CD4-positive, alpha-beta memory T cell (primary cell): ENCODE data around the gene MAP3K14. TPM values are rescaled to one million over a fixed set of nuclear protein-coding genes. Genes with fewer than 3 reads are reported as not detected.
"Not testable (repeated sequence)": the region's sequence is repeated elsewhere in the genome, so short reads cannot be mapped to it uniquely, and the experiment has no call there.

Source experiments
- CTCF ChIA-PET: fragments of 350-600 bp; sonication (Branson Sonifier 250); formaldehyde crosslinking; loops from one replicate; lab custom pipeline; 2021; ENCODE audit warnings: inconsistent platforms; ENCODE audit not compliant: partially characterized antibody; lab: Charles Lee
- POLR2A ChIA-PET: fragments of 350-600 bp; sonication (Branson Sonifier 250); formaldehyde crosslinking; loops from one replicate; lab custom pipeline; 2021; ENCODE audit not compliant: partially characterized antibody; lab: Charles Lee
- DNase-seq, 5 donors: peaks; one replicate each; pipeline versions ENCODE4 v3.0.0 to v3.0.0-alpha.2; 2020 to 2022; ENCODE audit warnings: mixed read lengths in 1 of 5
- H3K27ac ChIP-seq: one replicate; pipeline ENCODE4 v1.7.0; 2013; ENCODE audit warnings: low read depth, low read length
- H3K27me3 ChIP-seq: 2 replicates; pipeline ENCODE4 v1.7.0; 2013; ENCODE audit warnings: mild to moderate bottlenecking, low read length, moderate library complexity; ENCODE audit not compliant: insufficient read depth
- H3K36me3 ChIP-seq: 2 replicates; pipeline ENCODE4 v1.7.0; 2013; ENCODE audit warnings: mild to moderate bottlenecking, low read length, moderate library complexity; ENCODE audit not compliant: insufficient read depth
- H3K4me1 ChIP-seq: 2 replicates; pipeline ENCODE4 v1.7.0; 2013; ENCODE audit warnings: mild to moderate bottlenecking, low read length, moderate library complexity; ENCODE audit not compliant: insufficient read depth
- H3K4me3 ChIP-seq, 2 donors: one replicate each; pipeline ENCODE4 v1.7.0; 2013; ENCODE audit warnings: low read length in 2 of 2, mild to moderate bottlenecking in 1 of 2
- H3K9me3 ChIP-seq, 2 donors: one replicate each; pipeline ENCODE4 v1.7.0; 2013; ENCODE audit warnings: low read length in 2 of 2, control low read depth in 1 of 2; ENCODE audit not compliant: control insufficient read depth in 1 of 2
- H3K27ac Mint-ChIP-seq, 7 donors: one replicate each; pipeline ENCODE4 v1.8.0; 2020 to 2021; ENCODE audit warnings: mixed read lengths in 7 of 7, mild to moderate bottlenecking in 6 of 7, inconsistent platforms in 3 of 7, moderate library complexity in 3 of 7
- H3K27me3 Mint-ChIP-seq, 2 donors: one replicate each; pipeline ENCODE4 v1.8.0; 2020 to 2021; ENCODE audit warnings: mixed read lengths in 2 of 2
- H3K36me3 Mint-ChIP-seq, 2 donors: one replicate each; pipeline ENCODE4 v1.8.0; 2020 to 2021; ENCODE audit warnings: mixed read lengths in 2 of 2, inconsistent platforms in 1 of 2, mild to moderate bottlenecking in 1 of 2
- H3K4me1 Mint-ChIP-seq, 4 donors: one replicate each; pipeline ENCODE4 v1.8.0; 2020 to 2021; ENCODE audit warnings: mixed read lengths in 4 of 4, mild to moderate bottlenecking in 1 of 4
- H3K4me3 Mint-ChIP-seq, 8 donors: one replicate each; pipeline ENCODE4 v1.8.0; 2020 to 2021; ENCODE audit warnings: mixed read lengths in 8 of 8, mild to moderate bottlenecking in 7 of 8, moderate library complexity in 6 of 8, inconsistent platforms in 3 of 8
- H3K9me3 Mint-ChIP-seq, 8 donors: one replicate each; pipeline ENCODE4 v1.8.0; 2020 to 2021; ENCODE audit warnings: mixed read lengths in 8 of 8, mild to moderate bottlenecking in 5 of 8, inconsistent platforms in 3 of 8, moderate library complexity in 1 of 8
- intact Hi-C: fragments of 100-400 bp; cut with micrococcal nuclease; formaldehyde crosslinking; loops from one replicate; pipeline ENCODE4 v1.15.1; 2023
- polyA plus RNA-seq, 2 donors: library from polyadenylated mRNA; unstranded; fragments of 300-500 nt; fragmentation: Illumina TruSeq; gene quantifications; one replicate each; pipeline ENCODE4 v1.2.3, GENCODE V29; 2021
- total RNA-seq, 2 experiments: library from RNA; stranded (reverse); gene quantifications; one replicate each; pipeline ENCODE4 v1.2.3, GENCODE V29; 2021

Gene MAP3K14
- total and polyA plus RNA-seq, 4 experiments from 2014 or later: 2.3 to 49.3 (median 31.6) TPM

- Histone ChIP-seq H3K27ac (peak overlapping the region; percentile 43), H3K4me1 (peaks cover 94% of the 10 kb centered on the region), H3K36me3 (peaks cover 6% of the 10 kb centered on the region), H3K4me3 (no peak overlapping the region), H3K9me3 (no peaks in the 10 kb centered on the region), H3K27me3 (no peaks in the 10 kb centered on the region)
- POLR2A ChIA-PET: interaction anchor here (2.1 to 4.5 kb wide), 3 partner anchors 9 to 147 kb away, joined by 6 to 44 read pairs (median 6); partner anchors contain the start of genes HEXIM2 and MAP3K14
- no peaks in the 10 kb centered on the region for H3K27me3 Mint-ChIP-seq
- CTCF ChIA-PET: interaction anchor here (0.6 to 5.6 kb wide), 7 partner anchors 8 to 81 kb away, joined by 3 to 63 read pairs (median 5); partner anchors contain the start of gene MAP3K14
- intact Hi-C loops: no loop called here
- peaks cover 15 to 39% of the 10 kb centered on the region in 2 donors for H3K36me3 Mint-ChIP-seq
- peaks cover 58 to 91% (median 73%) of the 10 kb centered on the region in 4 donors for H3K4me1 Mint-ChIP-seq
- peak overlapping the region in 7 of 8 donors; percentile 21 to 68 (median 57) for H3K4me3 Mint-ChIP-seq
- H3K27ac Mint-ChIP-seq: peak overlapping the region; percentile 66 to 91 (median 86)
- peak in 3 of 5 donors; percentile 29 to 69 (median 35) for DNase-seq
- H3K9me3 Mint-ChIP-seq: no peaks in the 10 kb centered on the region
Observed at GRCh38 chr17:45307290-45308015, 9.4 kb downstream of the MAP3K14 start.

GRCh38 chr17:45306623-45307022 is 10.2 kb downstream of the MAP3K14 start:
- no peak for DNase-seq
- intact Hi-C loops: no loop called here

GRCh38 chr17:45306094-45306493 is 10.7 kb downstream of the MAP3K14 start:
- Mint-ChIP-seq H3K4me1 (peaks cover 51 to 83% (median 65%) of the 10 kb centered on the region in 4 donors), H3K4me3 (peak overlapping the region in 3 of 8 donors; percentile 8 to 26 (median 20)), H3K27me3 (no peaks in the 10 kb centered on the region), H3K27ac (peak overlapping the region in 6 of 7 donors; percentile 3 to 72 (median 11)), H3K36me3 (peaks cover 15 to 33% of the 10 kb centered on the region in 2 donors), H3K9me3 (no peaks in the 10 kb centered on the region)
- ChIA-PET POLR2A (interaction anchor here (2.8 to 4.5 kb wide), 2 partner anchors 10 to 15 kb away, joined by 6 to 44 read pairs; partner anchors contain the start of gene MAP3K14), CTCF (interaction anchor here (0.6 to 1.9 kb wide), 6 partner anchors 10 to 87 kb away, joined by 3 to 10 read pairs (median 4); partner anchors contain the start of gene MAP3K14)
- intact Hi-C loops: no loop called here
- Histone ChIP-seq H3K4me3 (no peak overlapping the region), H3K4me1 (peaks cover 91% of the 10 kb centered on the region), H3K9me3 (no peaks in the 10 kb centered on the region), H3K36me3 (peaks cover 6% of the 10 kb centered on the region), H3K27me3 (no peaks in the 10 kb centered on the region), H3K27ac (no peak overlapping the region)
- DNase-seq: no peak

More at GRCh38 chr17:45306623-45307022, 10.2 kb downstream of the MAP3K14 start:
- Histone ChIP-seq H3K27ac (no peak overlapping the region), H3K9me3 (no peaks in the 10 kb centered on the region), H3K4me1 (peaks cover 92% of the 10 kb centered on the region), H3K4me3 (no peak overlapping the region), H3K36me3 (peaks cover 6% of the 10 kb centered on the region), H3K27me3 (no peaks in the 10 kb centered on the region)
- Mint-ChIP-seq H3K4me3 (peak overlapping the region in 3 of 8 donors; percentile 4 to 43 (median 8)), H3K27ac (peak overlapping the region in 5 of 7 donors; percentile 3 to 79 (median 36)), H3K36me3 (peaks cover 15 to 33% of the 10 kb centered on the region in 2 donors), H3K4me1 (peaks cover 55 to 84% (median 69%) of the 10 kb centered on the region in 4 donors), H3K27me3 (no peaks in the 10 kb centered on the region), H3K9me3 (no peaks in the 10 kb centered on the region)
- ChIA-PET POLR2A (interaction anchor here (2.8 to 4.5 kb wide), 2 partner anchors 10 to 14 kb away, joined by 6 to 44 read pairs; partner anchors contain the start of gene MAP3K14), CTCF (interaction anchor here (0.6 to 1.9 kb wide), 6 partner anchors 9 to 1179 kb away, joined by 3 to 10 read pairs (median 4); partner anchors contain the start of gene MAP3K14)

DNA sequence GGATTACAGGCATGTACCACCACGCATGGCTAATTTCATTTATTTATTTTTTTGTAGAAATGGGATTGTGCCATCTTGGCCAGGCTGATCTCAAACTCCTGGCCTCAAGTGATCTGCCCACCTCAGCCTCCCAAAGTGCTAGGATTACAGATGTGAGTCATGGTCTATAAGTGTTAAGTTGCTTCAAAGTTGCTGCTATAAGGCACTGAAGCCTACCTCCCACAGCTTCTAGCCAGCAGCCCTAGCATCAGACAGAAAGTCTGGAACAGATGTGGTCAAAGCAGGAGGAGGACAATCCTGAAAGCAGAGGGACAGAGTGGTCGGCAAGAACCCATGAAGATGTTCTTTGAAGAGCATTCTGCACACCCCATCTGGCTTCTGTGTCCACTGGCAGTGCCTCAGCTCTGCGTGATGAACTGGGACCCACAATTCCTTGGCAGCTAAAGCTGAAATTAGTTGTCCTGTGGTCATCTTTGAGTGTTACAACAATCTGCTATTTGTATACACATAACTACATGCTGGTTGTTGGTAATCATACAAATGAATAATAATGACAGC is 11.2 kb downstream of the MAP3K14 start:
- H3K9me3 Mint-ChIP-seq: no peaks in the 10 kb centered on the region
- Histone ChIP-seq H3K27ac (no peak overlapping the region), H3K27me3 (no peaks in the 10 kb centered on the region), H3K9me3 (no peaks in the 10 kb centered on the region), H3K4me3 (no peak overlapping the region), H3K4me1 (peaks cover 91% of the 10 kb centered on the region), H3K36me3 (peaks cover 6% of the 10 kb centered on the region)
- H3K36me3 Mint-ChIP-seq: peaks cover 14 to 31% of the 10 kb centered on the region in 2 donors
- ChIA-PET CTCF (interaction anchor here (0.6 to 1.9 kb wide), 4 partner anchors 12 to 87 kb away, joined by 4 to 10 read pairs (median 5); partner anchors contain the start of gene MAP3K14), POLR2A (interaction anchor here (2.8 to 4.5 kb wide), 2 partner anchors 11 to 15 kb away, joined by 6 to 44 read pairs; partner anchors contain the start of gene MAP3K14)
- peaks cover 48 to 83% (median 62%) of the 10 kb centered on the region in 4 donors for H3K4me1 Mint-ChIP-seq
- no peaks in the 10 kb centered on the region for H3K27me3 Mint-ChIP-seq
- no peak for DNase-seq
- H3K4me3 Mint-ChIP-seq: peak overlapping the region in 1 of 8 donors; percentile 26
- H3K27ac Mint-ChIP-seq: peak overlapping the region; percentile 11 to 84 (median 27)
- intact Hi-C loops: no loop called here

DNA sequence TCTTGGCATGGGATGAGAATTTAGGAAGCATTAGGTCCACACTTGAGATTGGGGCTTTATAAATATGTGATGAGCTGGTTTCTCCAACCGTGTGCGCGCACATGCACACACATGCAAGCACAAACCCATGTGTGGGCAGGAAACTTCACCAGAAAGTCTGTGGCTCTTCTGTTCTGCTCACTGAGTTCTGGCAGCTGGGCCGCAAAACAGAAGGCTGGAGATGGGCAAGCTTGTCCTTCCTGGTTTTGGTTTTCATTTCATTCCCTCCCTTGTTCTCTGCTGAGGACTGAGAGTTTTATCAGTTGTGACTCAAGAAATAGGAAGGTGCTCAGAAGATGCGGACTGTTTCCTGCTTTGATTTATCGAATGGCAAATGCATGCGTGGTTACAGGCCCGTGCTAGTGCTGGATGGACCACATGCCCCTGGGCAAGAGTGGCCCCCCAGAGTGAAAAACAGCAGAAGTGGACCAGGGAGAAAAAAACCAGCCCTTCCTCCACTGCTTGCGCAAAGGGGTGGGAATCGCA is 14.1 kb downstream of the MAP3K14 start:
- Mint-ChIP-seq H3K4me3 (peak overlapping the region in 7 of 8 donors; percentile 27 to 75 (median 65)), H3K4me1 (peaks cover 53 to 85% (median 67%) of the 10 kb centered on the region in 4 donors), H3K27ac (peak overlapping the region; percentile 68 to 95 (median 85)), H3K36me3 (peaks cover 20 to 34% of the 10 kb centered on the region in 2 donors), H3K9me3 (no peaks in the 10 kb centered on the region), H3K27me3 (no peaks in the 10 kb centered on the region)
- H3K9me3 ChIP-seq: no peaks in the 10 kb centered on the region
- peak in 1 of 5 donors; percentile 21 for DNase-seq
- H3K4me3 ChIP-seq: no peak overlapping the region
- H3K36me3 ChIP-seq: peaks cover 14% of the 10 kb centered on the region
- peaks cover 90% of the 10 kb centered on the region for H3K4me1 ChIP-seq
- ChIA-PET CTCF (interaction anchor here (0.9 to 3.1 kb wide), 4 partner anchors 9 to 84 kb away, joined by 3 to 12 read pairs (median 5); no protein-coding TSS in a partner anchor), POLR2A (interaction anchor here (5.4 kb wide), 1 partner anchor 11 kb away, joined by 69 read pairs; the partner anchor contains the start of gene MAP3K14)
- peak overlapping the region; percentile 25 for H3K27ac ChIP-seq
- intact Hi-C loops: no loop called here
- H3K27me3 ChIP-seq: no peaks in the 10 kb centered on the region

GRCh38 chr17:45302220-45302619 is 14.6 kb downstream of the MAP3K14 start:
- H3K9me3 Mint-ChIP-seq, DNase-seq, H3K27me3 ChIP-seq, H3K27ac ChIP-seq, intact Hi-C loops, H3K4me3 ChIP-seq, H3K27me3 Mint-ChIP-seq, H3K9me3 ChIP-seq: not testable (repeated sequence)
- Mint-ChIP-seq H3K36me3 (peaks cover 17 to 29% of the 10 kb centered on the region in 2 donors), H3K27ac (peak overlapping the region in 2 of 7 donors; percentile 72 to 95), H3K4me3 (peak overlapping the region in 2 of 8 donors; percentile 65 to 70), H3K4me1 (peaks cover 50 to 82% (median 65%) of the 10 kb centered on the region in 4 donors)
- ChIA-PET CTCF (interaction anchor here (0.9 to 3.1 kb wide), 3 partner anchors 10 to 25 kb away, joined by 3 to 12 read pairs (median 7); no protein-coding TSS in a partner anchor), POLR2A (interaction anchor here (5.4 kb wide), 1 partner anchor 12 kb away, joined by 69 read pairs; the partner anchor contains the start of gene MAP3K14)
- Histone ChIP-seq H3K36me3 (peaks cover 14% of the 10 kb centered on the region), H3K4me1 (peaks cover 90% of the 10 kb centered on the region)
